Right atrium auricular region (tissue), 2 donors: ENCODE data around the gene PDF. TPM values are rescaled to one million over a fixed set of nuclear protein-coding genes. Genes with fewer than 3 reads are reported as not detected.

Source experiments
- DNase-seq: peaks from one replicate; pipeline ENCODE4 v3.0.0-alpha.2; 2019; ENCODE audit warnings: low spot score
- H3K27ac ChIP-seq, 2 donors: fragments of 200-600 bp; sonication (generic); 1 replicate in 1 of 2; 2 replicates in 1 of 2; pipeline ENCODE4 v1.5.1; 2016 to 2019
- H3K27me3 ChIP-seq, 2 donors: fragments of 200-600 bp; sonication (generic); one replicate each; pipeline versions ENCODE4 v1.5.1 to v1.6.0; 2017 to 2019
- H3K36me3 ChIP-seq: fragments of 200-600 bp; sonication (generic); one replicate; pipeline ENCODE4 v1.5.1; 2016
- H3K4me1 ChIP-seq, 2 donors: fragments of 200-600 bp; sonication (generic); one replicate each; pipeline versions ENCODE4 v1.5.1 to v1.6.0; 2017 to 2019
- H3K4me3 ChIP-seq, 2 donors: fragments of 200-600 bp; sonication (generic); 1 replicate in 1 of 2; 2 replicates in 1 of 2; pipeline ENCODE4 v1.5.1; 2017 to 2019; ENCODE audit warnings: mild to moderate bottlenecking in 1 of 2, moderate library complexity in 1 of 2
- H3K9me3 ChIP-seq, 2 donors: fragments of 200-600 bp; sonication (generic); one replicate each; pipeline ENCODE4 v1.5.1; 2019
- total RNA-seq, 2 donors: library from RNA; depleted of rRNA; stranded (reverse); fragments of >200 nt; gene quantifications; one replicate each; pipeline ENCODE4 v1.1.0, GENCODE V29; 2016
- TF ChIP-seq, protein P1 (sequence below), 2 donors: fragments of 200-600 bp; sonication (generic); IDR thresholded peaks; one replicate each; pipeline ENCODE4 v1.5.1; 2019; ENCODE audit warnings: antibody characterized with exemption in 2 of 2

The PDF gene, protein sequence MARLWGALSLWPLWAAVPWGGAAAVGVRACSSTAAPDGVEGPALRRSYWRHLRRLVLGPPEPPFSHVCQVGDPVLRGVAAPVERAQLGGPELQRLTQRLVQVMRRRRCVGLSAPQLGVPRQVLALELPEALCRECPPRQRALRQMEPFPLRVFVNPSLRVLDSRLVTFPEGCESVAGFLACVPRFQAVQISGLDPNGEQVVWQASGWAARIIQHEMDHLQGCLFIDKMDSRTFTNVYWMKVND
- total RNA-seq, result 10 to 100 TPM; 11.8 to 12.8 TPM

DNA sequence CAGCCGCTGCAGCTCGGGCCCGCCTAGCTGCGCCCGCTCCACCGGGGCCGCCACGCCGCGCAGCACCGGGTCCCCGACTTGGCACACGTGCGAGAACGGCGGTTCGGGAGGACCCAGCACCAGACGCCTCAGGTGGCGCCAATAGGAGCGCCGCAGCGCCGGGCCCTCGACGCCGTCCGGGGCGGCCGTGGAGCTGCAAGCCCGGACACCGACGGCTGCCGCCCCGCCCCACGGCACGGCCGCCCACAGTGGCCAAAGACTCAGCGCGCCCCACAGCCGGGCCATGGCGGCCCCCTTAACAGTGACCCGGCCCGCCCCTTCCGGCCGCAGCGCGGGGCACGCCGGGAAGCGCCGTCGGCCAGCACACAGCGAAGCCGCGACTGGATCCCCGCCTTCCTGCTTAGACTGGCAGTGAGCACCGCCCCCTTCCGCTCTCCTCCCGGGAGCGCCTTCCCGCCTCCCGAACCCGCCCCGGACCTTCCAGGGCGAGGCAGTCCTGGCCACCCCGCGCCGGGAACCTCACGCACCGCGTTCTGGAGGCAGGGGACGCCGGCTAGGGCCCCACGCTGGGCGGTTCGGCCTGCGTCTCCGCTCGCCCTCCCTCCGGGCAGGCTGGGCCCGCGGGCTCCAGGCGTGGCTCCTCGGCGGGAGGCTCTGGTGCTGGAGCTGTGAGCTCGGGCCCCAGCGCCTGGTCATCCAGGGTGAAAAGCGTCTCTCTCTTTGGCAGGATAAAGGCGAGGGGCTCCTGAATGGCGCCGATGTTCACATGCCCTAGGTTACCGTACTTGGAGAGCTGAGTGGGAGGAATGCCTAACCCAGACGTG, at the start of gene PDF:
Gene PDF, minus strand, starts transcription at position 303 of the 824 bp plus-strand sequence. Its CDS starts 18 bp downstream, at position 285.
- DNase-seq, result peak; percentile 94
- no peaks in the 10 kb centered on the region for H3K27me3 ChIP-seq
- H3K4me1 ChIP-seq, result peaks cover 0 to 44% of the 10 kb centered on the region in 2 donors
- H3K27ac ChIP-seq, result peak within 1 kb of the TSS; percentile 85 to 89
- peak within 1 kb of the TSS; percentile 85 to 96 for H3K4me3 ChIP-seq
- H3K36me3 ChIP-seq, result peaks cover 48% of the 10 kb centered on the region
- no peaks in the 10 kb centered on the region for H3K9me3 ChIP-seq
- TF ChIP-seq, protein P1, sequence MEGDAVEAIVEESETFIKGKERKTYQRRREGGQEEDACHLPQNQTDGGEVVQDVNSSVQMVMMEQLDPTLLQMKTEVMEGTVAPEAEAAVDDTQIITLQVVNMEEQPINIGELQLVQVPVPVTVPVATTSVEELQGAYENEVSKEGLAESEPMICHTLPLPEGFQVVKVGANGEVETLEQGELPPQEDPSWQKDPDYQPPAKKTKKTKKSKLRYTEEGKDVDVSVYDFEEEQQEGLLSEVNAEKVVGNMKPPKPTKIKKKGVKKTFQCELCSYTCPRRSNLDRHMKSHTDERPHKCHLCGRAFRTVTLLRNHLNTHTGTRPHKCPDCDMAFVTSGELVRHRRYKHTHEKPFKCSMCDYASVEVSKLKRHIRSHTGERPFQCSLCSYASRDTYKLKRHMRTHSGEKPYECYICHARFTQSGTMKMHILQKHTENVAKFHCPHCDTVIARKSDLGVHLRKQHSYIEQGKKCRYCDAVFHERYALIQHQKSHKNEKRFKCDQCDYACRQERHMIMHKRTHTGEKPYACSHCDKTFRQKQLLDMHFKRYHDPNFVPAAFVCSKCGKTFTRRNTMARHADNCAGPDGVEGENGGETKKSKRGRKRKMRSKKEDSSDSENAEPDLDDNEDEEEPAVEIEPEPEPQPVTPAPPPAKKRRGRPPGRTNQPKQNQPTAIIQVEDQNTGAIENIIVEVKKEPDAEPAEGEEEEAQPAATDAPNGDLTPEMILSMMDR (IDR thresholded peaks at IDR 0.05), result peak in 1 of 2 donors; percentile 42

DNA sequence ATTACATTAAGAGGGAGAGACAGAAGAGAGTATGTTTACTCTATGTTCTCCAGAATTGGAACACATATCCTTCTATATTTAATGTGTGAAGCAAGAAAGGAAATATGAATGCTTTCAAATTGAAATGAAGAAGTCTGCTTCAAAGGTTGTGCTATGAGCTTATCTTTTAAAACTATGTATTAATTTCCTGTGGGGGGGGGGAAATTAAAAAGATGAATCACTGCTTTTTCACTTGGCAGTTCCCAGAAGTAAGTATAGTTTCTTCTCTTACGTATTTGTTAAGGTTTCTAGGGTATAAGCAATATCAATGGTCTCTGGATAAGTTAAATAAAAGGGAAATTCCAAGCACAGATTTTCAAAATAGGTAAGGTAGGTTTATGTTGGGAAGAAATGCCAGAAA, 48.4 kb upstream of the PDF start:
- H3K27ac ChIP-seq, result no peak overlapping the region
- H3K9me3 ChIP-seq, result no peaks in the 10 kb centered on the region
- no peak for DNase-seq
- H3K36me3 ChIP-seq, result peaks cover 65% of the 10 kb centered on the region
- H3K4me1 ChIP-seq, result peaks cover 0 to 15% of the 10 kb centered on the region in 2 donors
- TF ChIP-seq, protein P1 (IDR thresholded peaks at IDR 0.05), result no peak
- no peak overlapping the region for H3K4me3 ChIP-seq
- H3K27me3 ChIP-seq, result no peaks in the 10 kb centered on the region

DNA sequence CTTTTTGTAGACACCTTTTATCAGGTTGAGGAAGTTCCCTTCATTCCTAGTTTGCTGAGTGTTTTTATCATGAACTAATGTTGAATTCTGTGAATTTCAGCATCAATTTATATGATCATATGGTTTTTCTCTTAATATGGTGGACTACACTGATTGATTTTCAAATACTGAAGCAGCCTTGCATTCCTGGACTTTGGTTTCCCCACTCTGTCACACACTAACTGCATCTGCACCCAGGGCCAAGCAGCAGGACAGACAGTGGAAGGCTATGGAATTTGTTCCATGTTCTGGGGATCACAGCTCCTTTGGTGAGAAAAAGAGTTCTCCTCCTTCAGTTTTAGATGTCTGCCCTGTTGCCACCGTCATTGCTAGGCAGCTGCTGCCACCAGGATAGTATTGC, 47.6 kb upstream of the PDF start:
- no peak overlapping the region for H3K27ac ChIP-seq
- peaks cover 58% of the 10 kb centered on the region for H3K36me3 ChIP-seq
- no peaks in the 10 kb centered on the region for H3K27me3 ChIP-seq
- DNase-seq, result no peak
- no peaks in the 10 kb centered on the region for H3K9me3 ChIP-seq
- TF ChIP-seq, protein P1 (IDR thresholded peaks at IDR 0.05), result no peak
- H3K4me3 ChIP-seq, result no peak overlapping the region
- H3K4me1 ChIP-seq, result peaks cover 0 to 13% of the 10 kb centered on the region in 2 donors

DNA sequence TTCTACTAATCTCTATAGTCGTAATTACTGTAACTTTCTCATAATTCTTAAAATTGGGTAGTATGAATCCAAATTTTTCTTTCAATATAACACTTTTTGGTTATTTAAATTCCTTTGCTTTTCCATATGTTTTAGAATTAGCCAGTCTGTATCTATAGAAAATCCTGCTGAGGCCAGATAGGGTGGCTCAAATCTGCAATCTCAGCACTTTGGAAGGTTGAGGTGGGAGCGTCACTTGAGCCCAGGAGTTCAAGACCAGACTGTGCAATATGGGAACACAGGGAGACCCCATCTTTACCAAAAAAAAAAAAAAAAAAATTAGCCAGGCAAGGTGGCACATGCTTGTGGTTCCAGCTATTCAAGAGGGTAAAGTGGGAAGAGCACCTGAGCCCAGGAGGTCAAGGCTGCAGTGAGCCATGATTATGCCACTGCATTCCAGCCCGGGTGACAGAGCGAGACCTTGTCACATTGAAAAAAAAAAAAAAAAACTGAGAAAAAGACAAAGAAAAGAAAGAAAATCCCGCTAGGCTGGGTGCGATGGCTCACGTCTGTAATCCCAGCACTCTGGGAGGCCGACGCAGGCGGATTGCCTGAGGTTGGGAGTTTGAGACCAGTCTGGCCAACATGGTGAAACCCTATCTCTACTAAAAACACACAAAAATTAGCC, 46.1 kb upstream of the PDF start:
- Histone ChIP-seq H3K4me3 (no peak overlapping the region), H3K36me3 (peaks cover 54% of the 10 kb centered on the region), H3K4me1 (peaks cover 0 to 3% of the 10 kb centered on the region in 2 donors), H3K27me3 (no peaks in the 10 kb centered on the region), H3K9me3 (no peaks in the 10 kb centered on the region), H3K27ac (no peak overlapping the region)
- DNase-seq, result no peak
- TF ChIP-seq, protein P1 (IDR thresholded peaks at IDR 0.05), result no peak

DNA sequence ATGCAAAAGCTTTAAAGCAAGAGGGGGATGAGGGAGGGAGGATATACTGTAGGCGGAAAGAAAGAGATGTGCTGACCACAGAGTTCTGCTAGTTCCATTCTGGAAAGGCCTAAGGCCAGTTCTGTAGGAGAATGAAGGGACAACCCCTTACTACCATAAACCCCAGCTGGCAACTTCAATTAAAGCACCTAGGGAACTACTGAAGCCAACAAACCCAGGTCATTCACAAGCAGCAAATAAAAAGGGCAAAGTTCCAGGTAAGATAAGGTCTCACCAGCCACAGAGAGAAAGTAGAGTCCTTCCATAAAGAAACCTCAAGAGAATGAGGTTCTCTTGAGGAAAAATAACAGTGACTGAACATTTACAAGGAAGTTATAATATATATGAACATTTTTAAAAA, 42.6 kb upstream of the PDF start:
- H3K9me3 ChIP-seq, result no peaks in the 10 kb centered on the region
- no peak overlapping the region for H3K4me3 ChIP-seq
- H3K4me1 ChIP-seq, result no peaks in the 10 kb centered on the region
- TF ChIP-seq, protein P1 (IDR thresholded peaks at IDR 0.05), result no peak
- H3K27me3 ChIP-seq, result no peaks in the 10 kb centered on the region
- H3K27ac ChIP-seq, result no peak overlapping the region
- H3K36me3 ChIP-seq, result peaks cover 51% of the 10 kb centered on the region
- no peak for DNase-seq
